Measurements from ENCODE around the gene PPP1R14C.

The PPP1R14C gene

GRCh38 chr6:150138638-150139037 is 4.2 kb upstream of the PPP1R14C start:
- DNase-seq (ENCODE audit: low read depth in 2 of 2): no peak

GRCh38 chr6:150139533-150139932 is 3.3 kb upstream of the PPP1R14C start:
- DNase-seq (ENCODE audit: low read depth in 2 of 2): no peak

GRCh38 chr6:150140236-150140969 is 2.4 kb upstream of the PPP1R14C start:
- DNase-seq (ENCODE audit: low read depth in 2 of 2): no peak

- no peak for DNase-seq (ENCODE audit: low read depth in 2 of 2)
These were observed 661 bp upstream of the PPP1R14C start for GRCh38 chr6:150142097-150142669.

- DNase-seq (ENCODE audit: low read depth in 2 of 2): no peak
These were observed 861 bp downstream of the PPP1R14C start for GRCh38 chr6:150143516-150144293.

GRCh38 chr6:150144294-150144868 is 1.5 kb downstream of the PPP1R14C start:
- no peak for DNase-seq (ENCODE audit: low read depth in 2 of 2)

- no peak for DNase-seq (ENCODE audit: low read depth in 2 of 2)
These were observed 2.6 kb downstream of the PPP1R14C start for GRCh38 chr6:150145427-150145826.

GRCh38 chr6:150145830-150146229 is 3.0 kb downstream of the PPP1R14C start:
- DNase-seq (ENCODE audit: low read depth in 2 of 2): no peak

GRCh38 chr6:150146436-150146835 is 3.6 kb downstream of the PPP1R14C start:
- DNase-seq (ENCODE audit: low read depth in 2 of 2): no peak

GRCh38 chr6:150149146-150149545 is 6.3 kb downstream of the PPP1R14C start:
- DNase-seq (ENCODE audit: low read depth in 2 of 2): no peak

- no peak for DNase-seq (ENCODE audit: low read depth in 2 of 2)
These were observed 7.6 kb downstream of the PPP1R14C start for GRCh38 chr6:150150458-150150820.

- DNase-seq (ENCODE audit: low read depth in 2 of 2): no peak
These were observed 8.2 kb downstream of the PPP1R14C start for GRCh38 chr6:150150821-150151646.

GRCh38 chr6:150152891-150153876 is 10.3 kb downstream of the PPP1R14C start:
- no peak for DNase-seq (ENCODE audit: low read depth in 2 of 2)

- no peak for DNase-seq (ENCODE audit: low read depth in 2 of 2)
These were observed 11.2 kb downstream of the PPP1R14C start for GRCh38 chr6:150153905-150154492.

- DNase-seq (ENCODE audit: low read depth in 2 of 2): no peak
These were observed 13.6 kb downstream of the PPP1R14C start for GRCh38 chr6:150156460-150156859.

- no peak for DNase-seq (ENCODE audit: low read depth in 2 of 2)
These were observed 14.2 kb downstream of the PPP1R14C start for GRCh38 chr6:150157081-150157480.

GRCh38 chr6:150159757-150160156 is 16.9 kb downstream of the PPP1R14C start:
- DNase-seq (ENCODE audit: low read depth in 2 of 2): no peak

- no peak for DNase-seq (ENCODE audit: low read depth in 2 of 2)
These were observed 21.1 kb downstream of the PPP1R14C start for GRCh38 chr6:150163970-150164369.

- no peak for DNase-seq (ENCODE audit: low read depth in 2 of 2)
These were observed 22.3 kb downstream of the PPP1R14C start for GRCh38 chr6:150165020-150165702.

All from stimulated activated CD4-positive, alpha-beta T cell treated with anti-CD3 and anti-CD28 coated beads, Interleukin-15, amount 100 ng/mL, for 48 hours (primary cell).